ENCODE results near the gene AMOT.

AMOT gene

GRCh38 chrX:112789931-112790330 lies 50.7 kb downstream of the AMOT start:
- no peak for DNase-seq

- DNase-seq = no peak
Measured at GRCh38 chrX:112786076-112786475, 54.6 kb downstream of the AMOT start.

GRCh38 chrX:112785344-112785743 lies 55.3 kb downstream of the AMOT start:
- no peak for DNase-seq

- no peak for DNase-seq
Measured at GRCh38 chrX:112784692-112785091, 55.9 kb downstream of the AMOT start.

GRCh38 chrX:112779139-112779538 lies 61.5 kb downstream of the AMOT start:
- DNase-seq = no peak

GRCh38 chrX:112774651-112775293 lies 65.9 kb downstream of the AMOT start:
- no peak for DNase-seq

GRCh38 chrX:112774142-112774541 lies 66.5 kb downstream of the AMOT start:
- DNase-seq = no peak

GRCh38 chrX:112769034-112769433 lies 71.6 kb downstream of the AMOT start:
- DNase-seq = peak; percentile 10

- DNase-seq = no peak
Measured at GRCh38 chrX:112768563-112768962, 72.1 kb downstream of the AMOT start.

GRCh38 chrX:112766774-112767173 lies 73.9 kb downstream of the AMOT start:
- DNase-seq = no peak

- DNase-seq = no peak
Measured at GRCh38 chrX:112761242-112762207, 79.1 kb downstream of the AMOT start.

- peak; percentile 44 for DNase-seq
Measured at GRCh38 chrX:112760697-112761096, 79.9 kb downstream of the AMOT start.

- no peak for DNase-seq
Measured at GRCh38 chrX:112759966-112760365, 80.7 kb downstream of the AMOT start.

- no peak for DNase-seq
Measured at GRCh38 chrX:112759512-112759911, 81.1 kb downstream of the AMOT start.

- DNase-seq = no peak
Measured at GRCh38 chrX:112757946-112758345, 82.7 kb downstream of the AMOT start.

GRCh38 chrX:112753116-112753515 lies 87.5 kb downstream of the AMOT start:
- peak; percentile 70 for DNase-seq

GRCh38 chrX:112751076-112751475 lies 89.6 kb downstream of the AMOT start:
- no peak for DNase-seq

GRCh38 chrX:112746812-112747595 lies 93.6 kb downstream of the AMOT start:
- peak; percentile 41 for DNase-seq

- DNase-seq = peak; percentile 54
Measured at GRCh38 chrX:112738347-112739033, 102.1 kb downstream of the AMOT start.

- peak; percentile 36 for DNase-seq
Measured at GRCh38 chrX:112736310-112736709, 104.3 kb downstream of the AMOT start.

- no peak for DNase-seq
Measured at GRCh38 chrX:112735147-112735546, 105.5 kb downstream of the AMOT start.

- DNase-seq = peak; percentile 84
Measured at GRCh38 chrX:112734290-112734689, 106.3 kb downstream of the AMOT start.

- peak; percentile 38 for DNase-seq
Measured at GRCh38 chrX:112731793-112732192, 108.8 kb downstream of the AMOT start.

Measured in fibroblast of upper back skin (primary cell).